ENCODE results near the gene MRM3.

- TF ChIP-seq, protein P1, sequence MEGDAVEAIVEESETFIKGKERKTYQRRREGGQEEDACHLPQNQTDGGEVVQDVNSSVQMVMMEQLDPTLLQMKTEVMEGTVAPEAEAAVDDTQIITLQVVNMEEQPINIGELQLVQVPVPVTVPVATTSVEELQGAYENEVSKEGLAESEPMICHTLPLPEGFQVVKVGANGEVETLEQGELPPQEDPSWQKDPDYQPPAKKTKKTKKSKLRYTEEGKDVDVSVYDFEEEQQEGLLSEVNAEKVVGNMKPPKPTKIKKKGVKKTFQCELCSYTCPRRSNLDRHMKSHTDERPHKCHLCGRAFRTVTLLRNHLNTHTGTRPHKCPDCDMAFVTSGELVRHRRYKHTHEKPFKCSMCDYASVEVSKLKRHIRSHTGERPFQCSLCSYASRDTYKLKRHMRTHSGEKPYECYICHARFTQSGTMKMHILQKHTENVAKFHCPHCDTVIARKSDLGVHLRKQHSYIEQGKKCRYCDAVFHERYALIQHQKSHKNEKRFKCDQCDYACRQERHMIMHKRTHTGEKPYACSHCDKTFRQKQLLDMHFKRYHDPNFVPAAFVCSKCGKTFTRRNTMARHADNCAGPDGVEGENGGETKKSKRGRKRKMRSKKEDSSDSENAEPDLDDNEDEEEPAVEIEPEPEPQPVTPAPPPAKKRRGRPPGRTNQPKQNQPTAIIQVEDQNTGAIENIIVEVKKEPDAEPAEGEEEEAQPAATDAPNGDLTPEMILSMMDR (IDR thresholded peaks at IDR 0.05 in 8 of 11, conservative IDR thresholded peaks at IDR 0.05 in 3 of 11): no peak
- TF ChIP-seq POLR2AphosphoS5 (IDR thresholded peaks at IDR 0.05): no peak
These were observed 44.6 kb downstream of the MRM3 start for GRCh38 chr17:826778-827177.

Measured in spleen (tissue), 7 donors.